ENCODE data around the gene UBN2. TPM values are rescaled to one million over a fixed set of nuclear protein-coding genes. Genes with fewer than 3 reads are reported as not detected.
A peak's percentile ranks its signal among the peaks of the same experiment; 100 is the strongest.

The UBN2 gene
- total RNA-seq, 1 donor from 2014 or later: 31.7 TPM

DNA sequence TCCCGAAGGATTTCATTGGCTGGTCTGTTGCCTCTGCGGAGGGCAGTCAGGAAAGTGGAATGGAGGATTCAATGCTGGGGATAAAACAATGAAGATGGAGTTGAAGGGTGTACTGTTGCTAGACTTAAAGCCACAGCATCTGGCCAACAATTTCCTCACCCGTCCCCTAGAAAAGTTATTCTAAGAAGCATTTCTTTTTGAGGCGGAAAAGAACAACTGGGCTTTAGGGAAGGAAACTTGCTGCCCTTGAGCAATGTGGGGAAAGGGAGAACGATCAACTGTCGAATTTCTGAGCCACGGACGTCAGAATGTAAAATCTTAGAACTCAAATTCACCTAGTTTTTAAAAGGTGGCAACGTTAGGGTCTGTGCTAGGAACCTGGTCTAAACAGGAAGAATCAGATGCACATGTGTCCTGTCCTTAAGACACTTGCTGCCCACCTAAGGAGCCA, 110.8 kb downstream of the UBN2 start:
- DNase-seq (ENCODE audit: extremely low spot score, unreplicated experiment): no peak
- Mint-ChIP-seq H3K4me1 (ENCODE audit: unreplicated experiment) (peaks cover 10% of the 10 kb centered on the region), H3K9me3 (no peaks in the 10 kb centered on the region), H3K27me3 (peaks cover 9% of the 10 kb centered on the region), H3K4me3 (peak overlapping the region; percentile 96), H3K36me3 (peaks cover 22% of the 10 kb centered on the region), H3K27ac (peak overlapping the region; percentile 100)
- TF ChIP-seq, protein P1, sequence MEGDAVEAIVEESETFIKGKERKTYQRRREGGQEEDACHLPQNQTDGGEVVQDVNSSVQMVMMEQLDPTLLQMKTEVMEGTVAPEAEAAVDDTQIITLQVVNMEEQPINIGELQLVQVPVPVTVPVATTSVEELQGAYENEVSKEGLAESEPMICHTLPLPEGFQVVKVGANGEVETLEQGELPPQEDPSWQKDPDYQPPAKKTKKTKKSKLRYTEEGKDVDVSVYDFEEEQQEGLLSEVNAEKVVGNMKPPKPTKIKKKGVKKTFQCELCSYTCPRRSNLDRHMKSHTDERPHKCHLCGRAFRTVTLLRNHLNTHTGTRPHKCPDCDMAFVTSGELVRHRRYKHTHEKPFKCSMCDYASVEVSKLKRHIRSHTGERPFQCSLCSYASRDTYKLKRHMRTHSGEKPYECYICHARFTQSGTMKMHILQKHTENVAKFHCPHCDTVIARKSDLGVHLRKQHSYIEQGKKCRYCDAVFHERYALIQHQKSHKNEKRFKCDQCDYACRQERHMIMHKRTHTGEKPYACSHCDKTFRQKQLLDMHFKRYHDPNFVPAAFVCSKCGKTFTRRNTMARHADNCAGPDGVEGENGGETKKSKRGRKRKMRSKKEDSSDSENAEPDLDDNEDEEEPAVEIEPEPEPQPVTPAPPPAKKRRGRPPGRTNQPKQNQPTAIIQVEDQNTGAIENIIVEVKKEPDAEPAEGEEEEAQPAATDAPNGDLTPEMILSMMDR (conservative IDR thresholded peaks at IDR 0.05): no peak

DNA sequence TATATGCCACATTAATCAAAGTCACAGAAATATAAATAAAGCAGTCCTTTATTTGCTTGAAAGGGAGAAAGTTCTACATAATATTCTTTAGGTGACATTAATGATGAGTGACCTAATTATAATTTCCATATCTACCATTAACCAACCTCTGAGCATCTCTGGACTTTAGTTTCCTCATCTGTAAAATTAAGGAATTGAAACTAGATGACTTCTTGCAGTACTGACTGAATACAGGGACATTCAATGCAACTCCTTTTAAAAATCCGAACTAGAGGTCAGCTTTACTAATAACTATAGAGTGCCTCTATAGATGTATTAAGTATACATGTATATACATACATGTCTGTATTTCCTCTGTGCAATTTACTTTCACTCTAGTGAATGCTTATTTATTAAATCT, 114.0 kb downstream of the UBN2 start:
- H3K27me3 Mint-ChIP-seq: peaks cover 9% of the 10 kb centered on the region
- H3K4me1 Mint-ChIP-seq (ENCODE audit: unreplicated experiment): peaks cover 10% of the 10 kb centered on the region
- no peaks in the 10 kb centered on the region for H3K9me3 Mint-ChIP-seq
- no peak for DNase-seq (ENCODE audit: extremely low spot score, unreplicated experiment)
- peaks cover 41% of the 10 kb centered on the region for H3K36me3 Mint-ChIP-seq
- H3K4me3 Mint-ChIP-seq: no peak overlapping the region
- H3K27ac Mint-ChIP-seq: no peak overlapping the region
- TF ChIP-seq, protein P1 (conservative IDR thresholded peaks at IDR 0.05): no peak

- Mint-ChIP-seq H3K36me3 (peaks cover 40% of the 10 kb centered on the region), H3K27me3 (no peaks in the 10 kb centered on the region), H3K4me3 (no peak overlapping the region), H3K27ac (no peak overlapping the region), H3K9me3 (no peaks in the 10 kb centered on the region), H3K4me1 (ENCODE audit: unreplicated experiment) (no peaks in the 10 kb centered on the region)
- DNase-seq (ENCODE audit: extremely low spot score, unreplicated experiment): no peak
- TF ChIP-seq, protein P1 (conservative IDR thresholded peaks at IDR 0.05): no peak
Measured at GRCh38 chr7:139351027-139351426, 120.0 kb downstream of the UBN2 start.

- TF ChIP-seq, protein P1 (conservative IDR thresholded peaks at IDR 0.05): no peak
- no peaks in the 10 kb centered on the region for H3K27me3 Mint-ChIP-seq
- no peak for DNase-seq (ENCODE audit: extremely low spot score, unreplicated experiment)
- H3K9me3 Mint-ChIP-seq: no peaks in the 10 kb centered on the region
- H3K36me3 Mint-ChIP-seq: peaks cover 21% of the 10 kb centered on the region
- H3K4me3 Mint-ChIP-seq: no peak overlapping the region
- no peak overlapping the region for H3K27ac Mint-ChIP-seq
- no peaks in the 10 kb centered on the region for H3K4me1 Mint-ChIP-seq (ENCODE audit: unreplicated experiment)
Measured at GRCh38 chr7:139354729-139355128, 123.7 kb downstream of the UBN2 start.

GRCh38 chr7:139355320-139355719, 124.3 kb downstream of the UBN2 start:
- H3K9me3 Mint-ChIP-seq: no peaks in the 10 kb centered on the region
- no peak for DNase-seq (ENCODE audit: extremely low spot score, unreplicated experiment)
- no peaks in the 10 kb centered on the region for H3K27me3 Mint-ChIP-seq
- H3K36me3 Mint-ChIP-seq: peaks cover 18% of the 10 kb centered on the region
- TF ChIP-seq, protein P1 (conservative IDR thresholded peaks at IDR 0.05): no peak
- H3K4me3 Mint-ChIP-seq: no peak overlapping the region
- no peak overlapping the region for H3K27ac Mint-ChIP-seq
- H3K4me1 Mint-ChIP-seq (ENCODE audit: unreplicated experiment): no peaks in the 10 kb centered on the region

Other genes starting within 250 kb of the UBN2 start
- gene KIAA1549, start 249.8 kb upstream of the UBN2 start, total RNA-seq (ENCODE audit: low replicate concordance): 14.0 and 24.4 TPM in 2 replicates
- 3.1 and 31.3 TPM in 2 replicates for gene ZC3HAV1L, start 195.2 kb upstream of the UBN2 start, total RNA-seq (ENCODE audit: low replicate concordance)
- gene ZC3HAV1, start 121.5 kb upstream of the UBN2 start, total RNA-seq (ENCODE audit: low replicate concordance): 20.7 and 30.5 TPM in 2 replicates
- 13.9 and 15.2 TPM in 2 replicates for gene FMC1, start 110.1 kb downstream of the UBN2 start, total RNA-seq (ENCODE audit: low replicate concordance)
- 83.5 and 90.0 TPM in 2 replicates for gene LUC7L2, start 128.7 kb downstream of the UBN2 start, total RNA-seq (ENCODE audit: low replicate concordance)

Measured in type B pancreatic cell (in vitro differentiated cells).